Coronary artery (tissue), 2 donors: ENCODE data around the gene ARHGEF16.

ENCODE experiments used
- DNase-seq: peaks from one replicate; pipeline ENCODE4 v3.0.0-alpha.2; 2017; ENCODE audit warnings: low spot score
- H3K27ac ChIP-seq, 2 donors: fragments of 200-600 bp; sonication (generic); one replicate each; pipeline ENCODE4 v1.5.1; 2016 to 2019
- H3K4me3 ChIP-seq: fragments of 200-600 bp; sonication (generic); 2 replicates; pipeline ENCODE4 v1.5.1; 2016; ENCODE audit warnings: mild to moderate bottlenecking, moderate library complexity
- CTCF ChIP-seq: fragments of 200-600 bp; sonication (generic); IDR thresholded peaks from one replicate; pipeline ENCODE4 v1.5.1; 2019; ENCODE audit warnings: antibody characterized with exemption

Gene ARHGEF16

GRCh38 chr1:3499611-3500010, 45.1 kb downstream of the ARHGEF16 start:
- TF ChIP-seq CTCF = no peak
- Histone ChIP-seq H3K27ac (no peak overlapping the region), H3K4me3 (no peak overlapping the region)
- no peak for DNase-seq

GRCh38 chr1:3500265-3500835, 45.9 kb downstream of the ARHGEF16 start:
- no peak overlapping the region for H3K4me3 ChIP-seq
- DNase-seq = no peak
- TF ChIP-seq CTCF = no peak

GRCh38 chr1:3501437-3501836, 47.0 kb downstream of the ARHGEF16 start:
- H3K27ac ChIP-seq = no peak overlapping the region
- TF ChIP-seq CTCF = no peak
- no peak for DNase-seq
- H3K4me3 ChIP-seq = no peak overlapping the region

More at GRCh38 chr1:3500265-3500835, 45.9 kb downstream of the ARHGEF16 start:
- no peak overlapping the region for H3K27ac ChIP-seq

GRCh38 chr1:3501856-3502640, 47.6 kb downstream of the ARHGEF16 start:
- TF ChIP-seq CTCF = no peak
- peak; percentile 94 for DNase-seq
- Histone ChIP-seq H3K4me3 (no peak overlapping the region), H3K27ac (peak overlapping the region; percentile 6 to 41)

- TF ChIP-seq CTCF = no peak
- Histone ChIP-seq H3K4me3 (no peak overlapping the region), H3K27ac (peak overlapping the region; percentile 55 to 80)
- no peak for DNase-seq
Measured at GRCh38 chr1:3502641-3503524, 48.4 kb downstream of the ARHGEF16 start.

- no peak for DNase-seq
- TF ChIP-seq CTCF = no peak
- H3K4me3 ChIP-seq = no peak overlapping the region
- H3K27ac ChIP-seq = peak overlapping the region; percentile 55 to 80
Measured at GRCh38 chr1:3503525-3503886, 49.0 kb downstream of the ARHGEF16 start.
